HUES48 (cell line): ENCODE data around the gene BBS10.
A peak's percentile ranks its signal among the peaks of the same experiment; 100 is the strongest.
"Not testable (repeated sequence)": the region's sequence is repeated elsewhere in the genome, so short reads cannot be mapped to it uniquely, and the experiment has no call there.

ENCODE experiments used
- H3K27ac ChIP-seq: one replicate; pipeline ENCODE4 v1.7.0; 2013; ENCODE audit warnings: low read depth, low read length, inconsistent platforms
- H3K27me3 ChIP-seq: 2 replicates; pipeline ENCODE4 v1.6.1; 2013; ENCODE audit warnings: mild to moderate bottlenecking, low read length; ENCODE audit not compliant: control insufficient read depth, insufficient read depth
- H3K36me3 ChIP-seq: 2 replicates; pipeline ENCODE4 v1.6.1; 2013; ENCODE audit warnings: low read length; ENCODE audit not compliant: control insufficient read depth, insufficient read depth
- H3K4me1 ChIP-seq: 2 replicates; pipeline ENCODE4 v1.6.1; 2013; ENCODE audit warnings: mild to moderate bottlenecking, low read length; ENCODE audit not compliant: control insufficient read depth, insufficient read depth
- H3K4me3 ChIP-seq: 2 replicates; pipeline ENCODE4 v1.5.1; 2013; ENCODE audit warnings: mild to moderate bottlenecking, low read depth, low read length
- H3K9ac ChIP-seq: 2 replicates; pipeline ENCODE4 v1.6.1; 2013; ENCODE audit warnings: mild to moderate bottlenecking, low read depth, low read length, moderate library complexity
- H3K9me3 ChIP-seq: 2 replicates; pipeline ENCODE4 v1.6.1; 2013; ENCODE audit warnings: low read length; ENCODE audit not compliant: control insufficient read depth, insufficient read depth

The BBS10 gene

GRCh38 chr12:76329606-76330005, 18.6 kb downstream of the BBS10 start:
- H3K27ac ChIP-seq, result no peak overlapping the region

GRCh38 chr12:76329159-76329558, 19.1 kb downstream of the BBS10 start:
- H3K27me3 ChIP-seq, result no peaks in the 10 kb centered on the region
- H3K27ac ChIP-seq, result no peak overlapping the region
- H3K4me3 ChIP-seq, result no peak overlapping the region
- no peaks in the 10 kb centered on the region for H3K36me3 ChIP-seq
- H3K9ac ChIP-seq, result no peak overlapping the region
- peaks cover 4% of the 10 kb centered on the region; the same call in 1 of the 2 replicates for H3K9me3 ChIP-seq
- no peaks in the 10 kb centered on the region for H3K4me1 ChIP-seq

More at GRCh38 chr12:76329606-76330005, 18.6 kb downstream of the BBS10 start:
- Histone ChIP-seq H3K4me1 (no peaks in the 10 kb centered on the region), H3K36me3 (no peaks in the 10 kb centered on the region), H3K9ac (no peak overlapping the region), H3K9me3 (peaks cover 4% of the 10 kb centered on the region; the same call in 1 of the 2 replicates), H3K27me3 (no peaks in the 10 kb centered on the region), H3K4me3 (no peak overlapping the region)

- H3K9me3 ChIP-seq, H3K27ac ChIP-seq, H3K36me3 ChIP-seq, H3K9ac ChIP-seq, H3K27me3 ChIP-seq, H3K4me1 ChIP-seq: not testable (repeated sequence)
- peak overlapping the region; percentile 32; the same call in 1 of the 2 replicates for H3K4me3 ChIP-seq
Measured at GRCh38 chr12:76319595-76320319, 28.5 kb downstream of the BBS10 start.

GRCh38 chr12:76318773-76319594, 29.2 kb downstream of the BBS10 start:
- no peaks in the 10 kb centered on the region for H3K4me1 ChIP-seq
- no peaks in the 10 kb centered on the region for H3K27me3 ChIP-seq
- H3K9ac ChIP-seq, result no peak overlapping the region
- no peak overlapping the region for H3K27ac ChIP-seq
- H3K36me3 ChIP-seq, result no peaks in the 10 kb centered on the region
- H3K4me3 ChIP-seq, result no peak overlapping the region
- no peaks in the 10 kb centered on the region for H3K9me3 ChIP-seq

GRCh38 chr12:76317976-76318375, 30.2 kb downstream of the BBS10 start:
- no peak overlapping the region for H3K27ac ChIP-seq
- H3K9me3 ChIP-seq, result no peaks in the 10 kb centered on the region
- no peaks in the 10 kb centered on the region for H3K36me3 ChIP-seq
- H3K4me1 ChIP-seq, result no peaks in the 10 kb centered on the region
- no peak overlapping the region for H3K4me3 ChIP-seq
- no peak overlapping the region for H3K9ac ChIP-seq
- no peaks in the 10 kb centered on the region for H3K27me3 ChIP-seq

GRCh38 chr12:76316468-76316867, 31.7 kb downstream of the BBS10 start:
- Histone ChIP-seq H3K9me3 (no peaks in the 10 kb centered on the region), H3K4me1 (no peaks in the 10 kb centered on the region), H3K27me3 (no peaks in the 10 kb centered on the region), H3K9ac (no peak overlapping the region), H3K36me3 (no peaks in the 10 kb centered on the region), H3K4me3 (no peak overlapping the region), H3K27ac (no peak overlapping the region)

- Histone ChIP-seq H3K27ac (no peak overlapping the region), H3K4me1 (no peaks in the 10 kb centered on the region), H3K9ac (no peak overlapping the region), H3K27me3 (no peaks in the 10 kb centered on the region), H3K4me3 (no peak overlapping the region), H3K9me3 (no peaks in the 10 kb centered on the region), H3K36me3 (no peaks in the 10 kb centered on the region)
Measured at GRCh38 chr12:76313299-76313698, 34.9 kb downstream of the BBS10 start.

GRCh38 chr12:76312315-76312714, 35.9 kb downstream of the BBS10 start:
- Histone ChIP-seq H3K4me3 (no peak overlapping the region), H3K36me3 (no peaks in the 10 kb centered on the region)

GRCh38 chr12:76311796-76312195, 36.4 kb downstream of the BBS10 start:
- Histone ChIP-seq H3K36me3 (no peaks in the 10 kb centered on the region), H3K9me3 (no peaks in the 10 kb centered on the region), H3K27me3 (no peaks in the 10 kb centered on the region), H3K4me1 (no peaks in the 10 kb centered on the region), H3K4me3 (no peak overlapping the region), H3K27ac (no peak overlapping the region), H3K9ac (no peak overlapping the region)

More at GRCh38 chr12:76312315-76312714, 35.9 kb downstream of the BBS10 start:
- H3K27ac ChIP-seq, result no peak overlapping the region
- no peaks in the 10 kb centered on the region for H3K4me1 ChIP-seq
- no peaks in the 10 kb centered on the region for H3K27me3 ChIP-seq
- H3K9ac ChIP-seq, result no peak overlapping the region
- H3K9me3 ChIP-seq, result no peaks in the 10 kb centered on the region

GRCh38 chr12:76310110-76310509, 38.1 kb downstream of the BBS10 start:
- no peaks in the 10 kb centered on the region for H3K9me3 ChIP-seq
- H3K27ac ChIP-seq, result no peak overlapping the region
- no peaks in the 10 kb centered on the region for H3K36me3 ChIP-seq
- no peaks in the 10 kb centered on the region for H3K27me3 ChIP-seq
- H3K4me3 ChIP-seq, result no peak overlapping the region
- no peak overlapping the region for H3K9ac ChIP-seq
- H3K4me1 ChIP-seq, result no peaks in the 10 kb centered on the region

- H3K27ac ChIP-seq, result no peak overlapping the region
- H3K4me3 ChIP-seq, result no peak overlapping the region
- no peaks in the 10 kb centered on the region for H3K4me1 ChIP-seq
- H3K9ac ChIP-seq, result no peak overlapping the region
- no peaks in the 10 kb centered on the region for H3K27me3 ChIP-seq
- H3K9me3 ChIP-seq, result no peaks in the 10 kb centered on the region
- H3K36me3 ChIP-seq, result no peaks in the 10 kb centered on the region
Measured at GRCh38 chr12:76308866-76309265, 39.3 kb downstream of the BBS10 start.
